CD4-positive, CD25-positive, alpha-beta regulatory T cell (primary cell): Measurements from ENCODE around the gene BORCS6. TPM values are rescaled to one million over a fixed set of nuclear protein-coding genes. Genes with fewer than 3 reads are reported as not detected.
A peak's percentile ranks its signal among the peaks of the same experiment; 100 is the strongest.

ENCODE experiments used
- ATAC-seq, 2 donors: fragments of 150-1000 bp; cut with Tn5 transposase; one replicate each; pipeline ENCODE4 v1.10.0; 2021; ENCODE audit warnings: low read depth in 2 of 2, moderate number of reproducible peaks in 2 of 2, moderate library complexity in 1 of 2
- DNase-seq, 3 donors: peaks; one replicate each; pipeline versions ENCODE4 v3.0.0 to v3.0.0-alpha.2; 2012 to 2022; ENCODE audit warnings: mixed read lengths in 1 of 3
- H3K27ac ChIP-seq: one replicate; pipeline ENCODE4 v1.7.0; 2013; ENCODE audit warnings: mild to moderate bottlenecking, low read length; ENCODE audit not compliant: insufficient read depth, poor library complexity, severe bottlenecking
- H3K27me3 ChIP-seq: one replicate; pipeline ENCODE4 v1.7.0; 2013; ENCODE audit warnings: low read length; ENCODE audit not compliant: control insufficient read depth, insufficient read depth
- H3K36me3 ChIP-seq: one replicate; pipeline ENCODE4 v1.7.0; 2013; ENCODE audit warnings: mild to moderate bottlenecking, low read length, moderate library complexity; ENCODE audit not compliant: control insufficient read depth, insufficient read depth
- H3K4me1 ChIP-seq: 2 replicates; pipeline ENCODE4 v1.7.0; 2013; ENCODE audit warnings: mild to moderate bottlenecking, low read length; ENCODE audit not compliant: insufficient read depth, control insufficient read depth, poor library complexity, severe bottlenecking
- H3K4me3 ChIP-seq: one replicate; pipeline ENCODE4 v1.7.0; 2013; ENCODE audit warnings: low read depth, mild to moderate bottlenecking, low read length, moderate library complexity
- H3K9me3 ChIP-seq, 2 experiments: 1 replicate in 1 of 2; 2 replicates in 1 of 2; pipeline ENCODE4 v1.7.0; 2013; ENCODE audit warnings: low read length in 2 of 2, mild to moderate bottlenecking in 1 of 2, moderate library complexity in 1 of 2; ENCODE audit not compliant: control insufficient read depth in 2 of 2
- H3K27ac Mint-ChIP-seq, 3 donors: one replicate each; pipeline ENCODE4 v1.8.0; 2020 to 2022; ENCODE audit warnings: mild to moderate bottlenecking in 3 of 3, mixed read lengths in 3 of 3, moderate library complexity in 2 of 3
- H3K27me3 Mint-ChIP-seq: one replicate; pipeline ENCODE4 v1.8.0; 2022; ENCODE audit warnings: mild to moderate bottlenecking, mixed read lengths
- H3K36me3 Mint-ChIP-seq: one replicate; pipeline ENCODE4 v1.8.0; 2020; ENCODE audit warnings: mixed read lengths
- H3K4me1 Mint-ChIP-seq, 4 donors: one replicate each; pipeline ENCODE4 v1.8.0; 2020 to 2022; ENCODE audit warnings: mixed read lengths in 4 of 4, mild to moderate bottlenecking in 1 of 4
- H3K4me3 Mint-ChIP-seq, 4 donors: one replicate each; pipeline ENCODE4 v1.8.0; 2020 to 2022; ENCODE audit warnings: mild to moderate bottlenecking in 4 of 4, mixed read lengths in 4 of 4, moderate library complexity in 3 of 4
- H3K9me3 Mint-ChIP-seq, 7 donors: one replicate each; pipeline ENCODE4 v1.8.0; 2020 to 2022; ENCODE audit warnings: mixed read lengths in 7 of 7, mild to moderate bottlenecking in 3 of 7, moderate library complexity in 2 of 7
- polyA plus RNA-seq, 4 donors: library from polyadenylated mRNA; unstranded; fragments of 300-500 nt; fragmentation: Illumina TruSeq; gene quantifications; one replicate each; pipeline ENCODE4 v1.2.3, GENCODE V29; 2021
- total RNA-seq: library from RNA; stranded (reverse); gene quantifications from one replicate; pipeline ENCODE4 v1.2.3, GENCODE V29; 2022

Gene BORCS6
- total and polyA plus RNA-seq, 5 donors from 2014 or later, result 10.1 to 29.9 (median 25.0) TPM

DNA sequence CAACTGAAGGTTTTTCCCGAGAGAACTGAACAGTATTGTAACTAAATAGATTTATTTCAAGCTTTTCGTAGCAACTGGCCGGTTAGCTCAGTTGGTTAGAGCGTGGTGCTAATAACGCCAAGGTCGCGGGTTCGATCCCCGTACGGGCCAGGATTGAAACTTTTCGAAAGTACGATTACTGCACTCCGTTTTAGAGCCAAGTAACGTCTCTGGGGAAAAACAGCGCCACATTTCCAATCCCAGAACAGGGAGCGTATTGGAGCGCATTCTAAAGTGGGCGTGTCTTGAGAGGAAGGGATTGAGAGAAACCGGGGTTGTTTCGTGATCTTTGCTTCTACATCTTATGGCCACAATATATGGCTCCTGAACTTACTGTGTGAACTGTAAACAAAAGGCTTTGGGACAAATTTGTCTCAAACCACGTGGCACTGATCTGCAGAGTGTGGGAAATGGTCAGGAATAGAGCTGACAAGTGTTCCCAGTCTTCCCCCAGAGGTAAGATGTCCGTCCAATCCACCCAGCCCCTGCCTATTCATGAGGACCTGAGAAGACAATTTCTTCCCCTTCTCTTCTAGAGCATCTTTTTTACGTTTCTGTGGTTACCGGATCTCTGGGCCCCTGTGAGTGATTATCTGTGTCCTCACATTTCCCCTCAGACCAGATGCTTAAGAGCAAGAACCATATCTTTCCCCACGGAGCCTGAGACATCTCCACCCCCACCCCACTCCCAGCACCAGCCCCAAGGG lies 2.3 kb downstream of the BORCS6 start:
- Mint-ChIP-seq H3K9me3 (no peaks in the 10 kb centered on the region), H3K27ac (no peak overlapping the region), H3K4me1 (peaks cover 4 to 18% (median 12%) of the 10 kb centered on the region in 4 donors), H3K36me3 (no peaks in the 10 kb centered on the region), H3K4me3 (no peak overlapping the region), H3K27me3 (peaks cover 10% of the 10 kb centered on the region)
- DNase-seq (peak; percentile 81 to 92 (median 91)), ATAC-seq (peak; percentile 3 to 16)
- Histone ChIP-seq H3K9me3 (no peaks in the 10 kb centered on the region), H3K27ac (peak overlapping the region; percentile 89), H3K4me3 (peak overlapping the region; percentile 91), H3K36me3 (no peaks in the 10 kb centered on the region), H3K4me1 (peaks cover 44% of the 10 kb centered on the region), H3K27me3 (no peaks in the 10 kb centered on the region)

GRCh38 chr17:8186787-8187516 lies 3.0 kb downstream of the BORCS6 start:
- no peaks in the 10 kb centered on the region for H3K36me3 Mint-ChIP-seq
- no peaks in the 10 kb centered on the region for H3K36me3 ChIP-seq
- H3K9me3 Mint-ChIP-seq, result no peaks in the 10 kb centered on the region
- H3K4me3 Mint-ChIP-seq, result no peak overlapping the region
- H3K4me1 ChIP-seq, result peaks cover 36% of the 10 kb centered on the region
- peaks cover 13% of the 10 kb centered on the region for H3K27me3 Mint-ChIP-seq
- no peak overlapping the region for H3K27ac Mint-ChIP-seq
- peaks cover 4 to 21% (median 14%) of the 10 kb centered on the region in 4 donors for H3K4me1 Mint-ChIP-seq
- H3K9me3 ChIP-seq, result no peaks in the 10 kb centered on the region
- peak overlapping the region; percentile 91 for H3K4me3 ChIP-seq
- ATAC-seq, result peak; percentile 34 to 39
- H3K27me3 ChIP-seq, result no peaks in the 10 kb centered on the region
- H3K27ac ChIP-seq, result peak overlapping the region; percentile 89
- DNase-seq, result peak; percentile 72 to 93 (median 91)

DNA sequence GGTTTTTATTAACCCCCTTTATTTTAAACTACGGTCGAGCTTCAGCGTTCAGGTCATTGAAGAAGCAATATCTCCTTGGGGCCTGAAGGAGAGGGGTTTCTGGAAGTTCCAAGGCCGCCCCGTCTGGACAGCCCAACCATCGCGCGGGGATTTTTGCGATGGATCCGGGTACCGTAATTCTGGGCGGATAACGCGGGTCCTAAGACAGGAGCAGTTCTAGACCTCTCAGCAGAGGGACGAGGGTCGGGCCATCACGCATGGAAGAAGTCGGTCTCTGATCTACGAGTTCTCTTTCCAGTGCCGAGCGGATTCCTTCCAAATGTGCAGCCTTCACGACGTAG lies 3.6 kb downstream of the BORCS6 start:
- no peaks in the 10 kb centered on the region for H3K9me3 Mint-ChIP-seq

GRCh38 chr17:8185582-8186445 lies 4.2 kb downstream of the BORCS6 start:
- peaks cover 3 to 23% (median 14%) of the 10 kb centered on the region in 4 donors for H3K4me1 Mint-ChIP-seq
- ATAC-seq, result peak; percentile 3 to 7
- Histone ChIP-seq H3K9me3 (no peaks in the 10 kb centered on the region), H3K27me3 (no peaks in the 10 kb centered on the region), H3K27ac (peak overlapping the region; percentile 89), H3K4me1 (peaks cover 29% of the 10 kb centered on the region), H3K4me3 (peak overlapping the region; percentile 91), H3K36me3 (no peaks in the 10 kb centered on the region)
- DNase-seq, result peak; percentile 75 to 88 (median 80)
- H3K4me3 Mint-ChIP-seq, result no peak overlapping the region
- H3K27ac Mint-ChIP-seq, result no peak overlapping the region
- no peaks in the 10 kb centered on the region for H3K9me3 Mint-ChIP-seq
- H3K36me3 Mint-ChIP-seq, result no peaks in the 10 kb centered on the region
- peaks cover 16% of the 10 kb centered on the region for H3K27me3 Mint-ChIP-seq

More for the DNA sequence above, 3.6 kb downstream of the BORCS6 start:
- ATAC-seq (no peak), DNase-seq (no peak)
- H3K36me3 Mint-ChIP-seq, result no peaks in the 10 kb centered on the region
- peaks cover 16% of the 10 kb centered on the region for H3K27me3 Mint-ChIP-seq
- Histone ChIP-seq H3K27ac (peak overlapping the region; percentile 89), H3K4me3 (peak overlapping the region; percentile 91), H3K27me3 (no peaks in the 10 kb centered on the region), H3K9me3 (no peaks in the 10 kb centered on the region), H3K36me3 (no peaks in the 10 kb centered on the region), H3K4me1 (peaks cover 31% of the 10 kb centered on the region)
- no peak overlapping the region for H3K4me3 Mint-ChIP-seq
- no peak overlapping the region for H3K27ac Mint-ChIP-seq
- peaks cover 4 to 23% (median 16%) of the 10 kb centered on the region in 4 donors for H3K4me1 Mint-ChIP-seq

DNA sequence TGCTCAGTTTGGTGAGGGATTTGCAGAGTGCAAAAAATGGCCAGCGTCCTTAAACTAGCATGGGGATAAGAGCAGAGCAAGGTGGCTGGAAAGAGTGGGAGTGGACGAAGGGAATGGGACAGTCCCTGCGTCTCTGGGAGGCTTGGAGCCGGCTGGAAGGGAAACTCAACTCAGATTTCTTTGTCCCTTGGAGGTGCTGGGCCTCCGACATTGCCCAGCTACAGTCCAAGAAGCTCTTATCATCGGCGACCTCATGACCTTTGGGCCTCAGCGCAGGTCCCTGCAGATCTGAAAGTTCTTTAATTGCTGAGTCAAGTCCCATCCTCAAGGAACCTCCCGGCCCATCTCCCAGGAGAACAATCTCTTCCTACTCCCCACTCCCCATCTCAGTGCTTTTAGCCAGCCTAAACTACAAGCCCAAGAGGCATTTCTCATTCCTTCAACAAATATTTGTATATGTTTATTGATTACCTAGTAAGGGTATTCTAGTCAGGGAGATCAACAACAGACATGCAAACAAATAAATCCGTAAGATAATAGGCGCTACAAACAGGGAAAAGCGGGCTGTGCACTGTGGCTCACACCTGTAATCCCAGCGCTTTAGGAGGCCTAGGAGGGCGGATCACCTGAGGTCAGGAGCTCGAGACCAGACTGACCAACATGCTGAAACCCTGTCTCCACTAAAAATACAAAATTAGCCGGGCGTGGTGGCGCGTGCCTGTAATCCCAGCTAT lies 12.8 kb downstream of the BORCS6 start:
- H3K27ac Mint-ChIP-seq, result peak overlapping the region; percentile 26 to 99 (median 96)
- no peaks in the 10 kb centered on the region for H3K9me3 ChIP-seq

DNA sequence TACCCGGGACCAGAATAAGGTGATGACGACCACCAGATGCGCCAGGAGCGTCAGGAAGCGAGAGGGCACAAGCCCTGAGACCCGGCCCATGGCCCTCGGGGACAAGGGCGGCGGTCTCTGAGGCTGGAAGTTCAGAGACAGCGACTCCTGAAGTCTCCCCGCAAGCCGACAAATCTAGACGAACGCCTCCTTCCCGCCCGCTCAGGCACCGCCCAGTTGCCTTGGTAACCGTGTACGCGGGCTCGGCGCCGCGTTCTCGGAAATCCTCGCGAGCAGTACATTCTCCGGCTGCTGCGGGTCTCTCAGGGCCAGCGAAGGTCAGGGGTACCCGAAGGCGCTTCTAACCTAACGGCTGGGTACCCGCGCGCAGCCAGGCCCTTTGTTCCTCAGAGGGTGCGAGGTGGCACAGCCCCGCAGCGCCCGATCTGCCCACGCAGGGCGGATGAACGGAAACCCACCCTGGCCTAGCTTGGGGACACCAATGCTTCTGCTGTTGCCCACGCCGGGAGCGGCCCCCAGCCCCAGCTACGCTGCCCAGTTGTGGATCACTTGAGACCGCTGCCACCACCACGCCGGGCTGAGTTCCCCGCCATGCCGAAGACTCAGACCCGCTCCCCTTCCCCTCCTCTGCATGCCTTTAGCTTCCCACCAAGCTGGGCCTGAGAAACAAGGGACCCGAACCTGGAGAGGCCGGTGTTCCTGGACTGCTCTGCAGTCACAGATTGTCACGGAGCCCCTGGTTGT lies 13.6 kb downstream of the BORCS6 start, which contains the start of gene TMEM107:
Gene TMEM107 (minus strand): TSS at position 184 of the 744 bp plus-strand sequence. CDS start 94 bp downstream, at position 90.
- Histone ChIP-seq H3K27ac (peak within 1 kb of the TSS; percentile 81), H3K27me3 (no peaks in the 10 kb centered on the region), H3K4me1 (peaks cover 33% of the 10 kb centered on the region), H3K36me3 (no peaks in the 10 kb centered on the region), H3K4me3 (peak within 1 kb of the TSS; percentile 64), H3K9me3 (no peaks in the 10 kb centered on the region)
- H3K4me3 Mint-ChIP-seq, result peak within 1 kb of the TSS; percentile 89 to 95 (median 93)
- ATAC-seq (peak; percentile 55 to 57), DNase-seq (peak; percentile 84 to 91 (median 86))
- H3K27ac Mint-ChIP-seq, result peak within 1 kb of the TSS; percentile 88 to 99 (median 96)
- H3K4me1 Mint-ChIP-seq, result peaks cover 14 to 57% (median 28%) of the 10 kb centered on the region in 4 donors
- H3K27me3 Mint-ChIP-seq, result no peaks in the 10 kb centered on the region
- no peaks in the 10 kb centered on the region for H3K36me3 Mint-ChIP-seq
- H3K9me3 Mint-ChIP-seq, result peaks cover 0 to 3% (median 0%) of the 10 kb centered on the region in 7 donors

More for the DNA sequence above, 12.8 kb downstream of the BORCS6 start:
- Mint-ChIP-seq H3K36me3 (no peaks in the 10 kb centered on the region), H3K4me1 (peaks cover 14 to 56% (median 31%) of the 10 kb centered on the region in 4 donors), H3K27me3 (peaks cover 5% of the 10 kb centered on the region), H3K4me3 (peak overlapping the region; percentile 89 to 95 (median 93)), H3K9me3 (peaks cover 0 to 3% (median 0%) of the 10 kb centered on the region in 7 donors)
- no peak for ATAC-seq
- peaks cover 33% of the 10 kb centered on the region for H3K4me1 ChIP-seq
- no peaks in the 10 kb centered on the region for H3K27me3 ChIP-seq
- DNase-seq, result no peak
- no peaks in the 10 kb centered on the region for H3K36me3 ChIP-seq
- peak overlapping the region; percentile 81 for H3K27ac ChIP-seq
- peak overlapping the region; percentile 64 for H3K4me3 ChIP-seq
